ENCODE results near the gene RAB11FIP5. TPM values are rescaled to one million over a fixed set of nuclear protein-coding genes. Genes with fewer than 3 reads are reported as not detected.

Gene RAB11FIP5
- total RNA-seq, 1 donor from 2014 or later = 54.7 TPM

GRCh38 chr2:73050121-73050545 lies 62.6 kb downstream of the RAB11FIP5 start:
- Mint-ChIP-seq H3K36me3 (ENCODE audit: low read depth) (peaks cover 10% of the 10 kb centered on the region), H3K27ac (ENCODE audit: unreplicated experiment) (no peak overlapping the region), H3K4me3 (ENCODE audit: unreplicated experiment) (no peak overlapping the region), H3K9me3 (ENCODE audit: low read depth) (no peaks in the 10 kb centered on the region), H3K27me3 (ENCODE audit: low read depth) (no peaks in the 10 kb centered on the region), H3K4me1 (ENCODE audit: low read depth) (peaks cover 3% of the 10 kb centered on the region)
- DNase-seq (ENCODE audit: low spot score) = no peak
- TF ChIP-seq, protein P1, sequence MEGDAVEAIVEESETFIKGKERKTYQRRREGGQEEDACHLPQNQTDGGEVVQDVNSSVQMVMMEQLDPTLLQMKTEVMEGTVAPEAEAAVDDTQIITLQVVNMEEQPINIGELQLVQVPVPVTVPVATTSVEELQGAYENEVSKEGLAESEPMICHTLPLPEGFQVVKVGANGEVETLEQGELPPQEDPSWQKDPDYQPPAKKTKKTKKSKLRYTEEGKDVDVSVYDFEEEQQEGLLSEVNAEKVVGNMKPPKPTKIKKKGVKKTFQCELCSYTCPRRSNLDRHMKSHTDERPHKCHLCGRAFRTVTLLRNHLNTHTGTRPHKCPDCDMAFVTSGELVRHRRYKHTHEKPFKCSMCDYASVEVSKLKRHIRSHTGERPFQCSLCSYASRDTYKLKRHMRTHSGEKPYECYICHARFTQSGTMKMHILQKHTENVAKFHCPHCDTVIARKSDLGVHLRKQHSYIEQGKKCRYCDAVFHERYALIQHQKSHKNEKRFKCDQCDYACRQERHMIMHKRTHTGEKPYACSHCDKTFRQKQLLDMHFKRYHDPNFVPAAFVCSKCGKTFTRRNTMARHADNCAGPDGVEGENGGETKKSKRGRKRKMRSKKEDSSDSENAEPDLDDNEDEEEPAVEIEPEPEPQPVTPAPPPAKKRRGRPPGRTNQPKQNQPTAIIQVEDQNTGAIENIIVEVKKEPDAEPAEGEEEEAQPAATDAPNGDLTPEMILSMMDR (IDR thresholded peaks at IDR 0.05) = no peak

DNA sequence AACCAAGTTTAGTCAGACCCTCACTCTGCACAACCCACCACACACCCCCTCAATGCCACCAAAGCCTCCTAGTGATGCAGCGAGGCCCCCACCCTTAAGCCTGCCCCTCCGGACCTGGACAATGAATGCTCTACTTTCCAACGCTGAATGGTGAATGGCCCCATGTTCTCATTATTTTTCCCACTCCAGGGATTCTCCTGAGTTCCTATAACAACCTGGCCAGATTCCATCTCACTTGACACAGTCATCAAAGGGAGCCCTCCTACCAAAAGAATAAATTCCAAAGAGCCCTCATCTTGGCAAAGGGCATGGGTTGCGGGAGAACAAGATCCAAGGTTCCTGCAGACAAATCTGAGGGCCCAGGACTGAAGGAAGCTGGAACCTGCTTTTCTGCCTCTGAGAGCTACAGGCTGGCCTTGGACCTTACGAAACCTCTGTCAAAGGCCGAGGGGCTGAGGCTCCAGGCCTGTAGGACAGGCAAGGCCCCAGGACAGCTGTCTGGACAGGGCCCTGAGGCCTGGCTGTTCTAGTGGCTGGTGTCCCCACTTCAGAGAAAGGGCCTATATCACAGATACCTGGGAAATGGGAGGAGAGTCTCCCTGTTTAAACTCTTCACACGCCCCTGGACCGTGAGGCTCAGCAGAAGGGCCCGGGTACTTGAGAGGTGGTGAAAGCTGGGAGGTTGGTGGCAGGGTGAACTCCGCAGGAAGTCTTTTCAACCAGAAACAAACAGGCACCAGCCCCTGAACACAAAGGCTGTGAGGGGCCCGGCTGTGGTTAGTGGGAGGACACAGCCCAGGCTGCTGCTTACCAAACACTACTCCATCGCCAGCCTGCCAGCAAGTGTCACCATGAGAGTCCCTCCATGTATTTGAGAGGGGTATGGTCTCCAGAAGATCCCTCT lies 68.6 kb downstream of the RAB11FIP5 start:
- Mint-ChIP-seq H3K4me1 (ENCODE audit: low read depth) (peaks cover 5% of the 10 kb centered on the region), H3K9me3 (ENCODE audit: low read depth) (no peaks in the 10 kb centered on the region), H3K27me3 (ENCODE audit: low read depth) (no peaks in the 10 kb centered on the region), H3K4me3 (ENCODE audit: unreplicated experiment) (no peak overlapping the region), H3K36me3 (ENCODE audit: low read depth) (peaks cover 3% of the 10 kb centered on the region), H3K27ac (ENCODE audit: unreplicated experiment) (no peak overlapping the region)
- no peak for DNase-seq (ENCODE audit: low spot score)
- TF ChIP-seq, protein P1 (IDR thresholded peaks at IDR 0.05) = no peak

DNA sequence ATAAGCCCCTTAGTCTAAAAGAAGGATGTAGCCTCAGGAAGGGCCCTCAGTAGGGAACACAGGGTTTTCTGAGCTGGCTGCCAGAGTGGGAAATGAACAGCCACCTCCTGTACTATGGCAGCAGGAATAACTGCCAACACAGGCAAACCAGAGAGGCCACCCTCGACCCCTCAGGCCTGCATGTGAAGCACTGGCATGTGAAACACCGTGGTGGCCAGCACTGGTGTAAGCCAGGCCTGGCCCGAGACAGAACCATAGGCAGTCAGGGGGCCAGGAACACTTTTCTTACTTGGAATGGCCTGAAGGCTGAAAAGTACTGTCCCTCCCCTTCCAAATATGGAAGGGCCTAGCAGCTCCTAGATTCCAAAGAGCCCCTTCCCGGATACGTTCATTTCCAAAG lies 69.5 kb downstream of the RAB11FIP5 start:
- no peak overlapping the region for H3K4me3 Mint-ChIP-seq (ENCODE audit: unreplicated experiment)

GRCh38 chr2:73037947-73038585 lies 74.7 kb downstream of the RAB11FIP5 start:
- Mint-ChIP-seq H3K27me3 (ENCODE audit: low read depth) (no peaks in the 10 kb centered on the region), H3K4me1 (ENCODE audit: low read depth) (no peaks in the 10 kb centered on the region), H3K9me3 (ENCODE audit: low read depth) (no peaks in the 10 kb centered on the region), H3K36me3 (ENCODE audit: low read depth) (peaks cover 14% of the 10 kb centered on the region), H3K4me3 (ENCODE audit: unreplicated experiment) (no peak overlapping the region), H3K27ac (ENCODE audit: unreplicated experiment) (no peak overlapping the region)
- no peak for DNase-seq (ENCODE audit: low spot score)
- TF ChIP-seq, protein P1 (IDR thresholded peaks at IDR 0.05) = no peak

More for the DNA sequence above, 69.5 kb downstream of the RAB11FIP5 start:
- TF ChIP-seq, protein P1 (IDR thresholded peaks at IDR 0.05) = no peak
- Mint-ChIP-seq H3K9me3 (ENCODE audit: low read depth) (no peaks in the 10 kb centered on the region), H3K4me1 (ENCODE audit: low read depth) (peaks cover 5% of the 10 kb centered on the region), H3K27me3 (ENCODE audit: low read depth) (no peaks in the 10 kb centered on the region), H3K36me3 (ENCODE audit: low read depth) (peaks cover 4% of the 10 kb centered on the region), H3K27ac (ENCODE audit: unreplicated experiment) (no peak overlapping the region)
- no peak for DNase-seq (ENCODE audit: low spot score)

- DNase-seq (ENCODE audit: low spot score) = no peak
- no peak overlapping the region for H3K4me3 Mint-ChIP-seq (ENCODE audit: unreplicated experiment)
- no peak overlapping the region for H3K27ac Mint-ChIP-seq (ENCODE audit: unreplicated experiment)
- TF ChIP-seq, protein P1 (IDR thresholded peaks at IDR 0.05) = no peak
- no peaks in the 10 kb centered on the region for H3K9me3 Mint-ChIP-seq (ENCODE audit: low read depth)
- peaks cover 14% of the 10 kb centered on the region for H3K36me3 Mint-ChIP-seq (ENCODE audit: low read depth)
- no peaks in the 10 kb centered on the region for H3K4me1 Mint-ChIP-seq (ENCODE audit: low read depth)
- H3K27me3 Mint-ChIP-seq (ENCODE audit: low read depth) = no peaks in the 10 kb centered on the region
These were observed 76.0 kb downstream of the RAB11FIP5 start for GRCh38 chr2:73036766-73037165.
